ENCODE data around the gene BEGAIN.

The BEGAIN gene

GRCh38 chr14:100619396-100620254 is 32.4 kb upstream of the BEGAIN start:
- DNase-seq (ENCODE audit: extremely low read depth, low read depth), result no peak
- TF ChIP-seq, protein P1, sequence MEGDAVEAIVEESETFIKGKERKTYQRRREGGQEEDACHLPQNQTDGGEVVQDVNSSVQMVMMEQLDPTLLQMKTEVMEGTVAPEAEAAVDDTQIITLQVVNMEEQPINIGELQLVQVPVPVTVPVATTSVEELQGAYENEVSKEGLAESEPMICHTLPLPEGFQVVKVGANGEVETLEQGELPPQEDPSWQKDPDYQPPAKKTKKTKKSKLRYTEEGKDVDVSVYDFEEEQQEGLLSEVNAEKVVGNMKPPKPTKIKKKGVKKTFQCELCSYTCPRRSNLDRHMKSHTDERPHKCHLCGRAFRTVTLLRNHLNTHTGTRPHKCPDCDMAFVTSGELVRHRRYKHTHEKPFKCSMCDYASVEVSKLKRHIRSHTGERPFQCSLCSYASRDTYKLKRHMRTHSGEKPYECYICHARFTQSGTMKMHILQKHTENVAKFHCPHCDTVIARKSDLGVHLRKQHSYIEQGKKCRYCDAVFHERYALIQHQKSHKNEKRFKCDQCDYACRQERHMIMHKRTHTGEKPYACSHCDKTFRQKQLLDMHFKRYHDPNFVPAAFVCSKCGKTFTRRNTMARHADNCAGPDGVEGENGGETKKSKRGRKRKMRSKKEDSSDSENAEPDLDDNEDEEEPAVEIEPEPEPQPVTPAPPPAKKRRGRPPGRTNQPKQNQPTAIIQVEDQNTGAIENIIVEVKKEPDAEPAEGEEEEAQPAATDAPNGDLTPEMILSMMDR (IDR thresholded peaks at IDR 0.05; ENCODE audit: low read depth, low read length), result no peak

DNA sequence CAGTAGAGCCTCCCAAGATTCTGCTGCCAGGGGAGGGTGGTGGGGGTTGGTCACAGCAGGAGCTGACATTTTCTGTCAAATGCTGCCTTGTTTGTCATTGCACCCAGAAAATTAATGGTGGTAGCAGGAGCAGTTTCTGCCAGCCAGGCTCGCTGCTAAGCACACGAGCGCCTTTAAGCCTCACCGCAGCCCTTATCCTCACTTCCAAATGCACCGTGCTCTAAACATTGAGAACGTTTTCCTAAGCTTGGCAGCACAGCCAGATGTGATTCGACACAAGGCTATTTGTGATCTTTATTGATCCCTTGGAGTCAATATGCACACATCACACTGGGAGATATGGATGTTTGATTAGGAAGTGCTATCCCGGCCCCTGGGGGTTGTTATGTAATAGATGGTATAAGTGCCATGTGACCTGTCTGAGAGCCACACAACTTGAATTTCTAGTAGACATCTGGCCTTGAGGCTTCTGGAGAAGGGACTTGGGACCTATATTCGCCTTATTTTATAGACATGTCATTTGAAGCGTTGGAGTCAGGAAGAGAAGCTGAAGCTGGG is 31.6 kb upstream of the BEGAIN start:
- TF ChIP-seq, protein P1 (IDR thresholded peaks at IDR 0.05; ENCODE audit: low read depth, low read length), result no peak
- DNase-seq (ENCODE audit: extremely low read depth, low read depth), result no peak

DNA sequence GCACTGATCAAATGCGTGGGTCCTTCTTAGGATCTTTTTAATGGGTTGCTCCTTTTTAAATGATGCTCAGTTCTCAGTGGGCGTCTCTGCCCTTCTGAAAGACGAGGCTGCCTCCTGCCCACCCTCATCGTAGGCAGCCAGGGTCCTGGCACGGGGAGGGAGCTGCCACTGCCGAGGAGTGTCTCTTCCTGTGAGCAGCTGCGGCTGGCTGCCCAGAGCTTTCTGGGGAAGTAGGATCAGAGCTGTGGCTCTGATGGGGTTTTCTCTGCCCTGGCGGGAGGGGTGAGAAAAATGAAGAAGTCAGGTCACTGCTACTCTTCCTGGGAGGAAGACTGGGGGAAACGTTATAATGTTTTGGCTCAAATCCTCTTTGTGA is 31.1 kb upstream of the BEGAIN start:
- TF ChIP-seq, protein P1 (IDR thresholded peaks at IDR 0.05; ENCODE audit: low read depth, low read length), result no peak
- DNase-seq (ENCODE audit: extremely low read depth, low read depth), result no peak

GRCh38 chr14:100617410-100618317 is 30.4 kb upstream of the BEGAIN start:
- no peak for DNase-seq (ENCODE audit: extremely low read depth, low read depth)
- TF ChIP-seq, protein P1 (IDR thresholded peaks at IDR 0.05; ENCODE audit: low read depth, low read length), result no peak

GRCh38 chr14:100616854-100617409 is 29.7 kb upstream of the BEGAIN start:
- TF ChIP-seq, protein P1 (IDR thresholded peaks at IDR 0.05; ENCODE audit: low read depth, low read length), result no peak
- no peak for DNase-seq (ENCODE audit: extremely low read depth, low read depth)

DNA sequence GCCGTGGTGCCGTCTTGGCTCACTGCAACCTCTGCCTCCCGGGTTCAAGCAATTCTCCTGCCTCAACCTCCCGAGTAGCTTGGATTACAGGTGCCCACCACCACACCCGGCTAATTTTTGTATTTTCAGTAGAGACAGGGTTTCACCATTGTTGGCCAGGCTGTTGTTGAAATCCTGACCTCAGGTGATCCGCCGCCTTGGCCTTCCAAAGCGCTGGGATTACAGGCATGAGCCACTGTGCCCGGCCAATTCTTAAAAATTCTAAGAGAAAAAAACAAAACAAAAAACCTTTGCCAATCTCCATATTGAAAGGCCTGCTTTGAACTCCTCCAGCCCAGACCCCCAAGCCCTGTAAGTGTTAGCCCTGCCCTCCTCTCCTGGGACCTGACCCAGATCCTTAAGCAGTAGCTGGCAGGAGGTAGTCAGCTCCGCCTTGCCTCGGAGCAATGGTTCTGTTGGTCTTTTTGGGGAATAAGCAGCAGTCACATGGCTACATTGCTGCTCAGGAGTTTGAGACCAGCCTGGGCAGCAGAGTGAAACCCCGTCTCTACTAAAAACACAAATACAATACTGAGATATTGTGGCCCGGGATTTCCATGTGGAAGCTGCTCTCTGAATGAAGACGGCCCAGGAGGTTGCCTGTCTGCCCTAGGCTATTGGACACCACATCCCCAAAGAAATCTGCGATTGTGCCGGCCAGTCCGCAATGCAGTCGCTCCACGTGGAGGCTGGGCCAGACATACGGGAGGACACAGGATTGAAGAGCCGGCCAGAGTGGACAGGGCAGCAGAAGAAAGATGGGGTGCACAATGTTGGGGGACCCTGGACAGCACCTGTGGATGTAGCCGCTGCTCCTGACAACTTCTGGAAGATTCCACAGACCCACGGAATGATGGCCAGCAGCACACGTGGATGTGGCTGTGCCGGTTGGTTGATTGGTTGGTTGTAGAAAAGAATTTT is 28.8 kb upstream of the BEGAIN start:
- TF ChIP-seq, protein P1 (IDR thresholded peaks at IDR 0.05; ENCODE audit: low read depth, low read length), result no peak
- no peak for DNase-seq (ENCODE audit: extremely low read depth, low read depth)
